TTC549 (cell line): ENCODE data around the gene EREG.

Source experiments
- FAIRE-seq: peaks from 2 replicates; lab custom pipeline; 2012; peaks lifted over from hg19 to GRCh38; lab: Jason Lieb, UNC

Gene EREG

DNA sequence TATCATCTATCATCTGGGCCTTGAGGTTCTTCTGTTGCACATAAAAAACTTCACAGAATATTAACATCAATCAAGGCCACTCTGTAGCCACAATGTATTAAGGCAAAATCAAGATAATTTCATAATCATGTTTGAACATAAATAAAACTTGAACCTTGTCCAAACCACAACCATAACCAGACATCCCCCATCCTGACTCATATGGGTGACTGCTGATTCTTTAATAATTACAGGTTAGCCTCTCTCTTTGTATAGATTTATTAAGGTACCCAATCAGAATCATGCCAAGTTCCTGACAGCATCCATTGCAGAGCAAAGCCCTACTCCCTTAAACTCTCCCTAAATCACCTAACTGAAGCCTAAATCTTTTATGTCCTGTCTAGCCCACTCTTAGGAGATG lies 63.3 kb downstream of the EREG start:
- FAIRE-seq, result no peak

DNA sequence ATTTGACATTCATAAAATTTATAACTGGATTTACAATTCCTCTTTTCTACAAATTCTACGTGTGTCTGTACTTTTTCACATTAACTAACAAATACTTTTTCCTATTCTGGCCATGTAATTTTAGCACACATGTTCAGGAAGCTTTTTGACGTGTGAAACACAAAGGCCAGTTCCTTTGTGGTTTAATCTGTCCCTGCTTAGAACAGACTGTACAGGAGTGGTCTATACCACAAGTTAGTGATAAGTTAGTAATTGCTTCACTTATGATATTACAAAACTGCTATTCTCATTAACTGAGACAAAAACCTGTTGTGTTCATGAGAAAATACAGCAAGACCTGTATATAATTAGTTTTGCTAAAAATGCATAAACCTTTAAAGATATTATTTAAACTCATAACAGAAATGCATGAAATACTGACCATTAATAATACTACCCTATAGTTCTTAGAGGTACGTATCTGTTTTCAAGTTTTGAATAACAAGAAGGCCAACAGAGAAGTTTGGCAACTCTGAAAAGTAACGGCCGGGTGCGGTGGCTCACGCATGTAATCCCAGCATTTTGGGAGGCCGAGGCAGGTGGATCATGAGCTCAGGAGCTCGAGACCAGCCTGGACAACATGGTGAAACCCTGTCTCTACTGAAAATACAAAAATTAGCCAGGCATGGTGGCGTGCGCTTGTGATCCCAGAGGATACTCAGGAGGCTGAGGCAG lies 66.3 kb downstream of the EREG start:
- no peak for FAIRE-seq

DNA sequence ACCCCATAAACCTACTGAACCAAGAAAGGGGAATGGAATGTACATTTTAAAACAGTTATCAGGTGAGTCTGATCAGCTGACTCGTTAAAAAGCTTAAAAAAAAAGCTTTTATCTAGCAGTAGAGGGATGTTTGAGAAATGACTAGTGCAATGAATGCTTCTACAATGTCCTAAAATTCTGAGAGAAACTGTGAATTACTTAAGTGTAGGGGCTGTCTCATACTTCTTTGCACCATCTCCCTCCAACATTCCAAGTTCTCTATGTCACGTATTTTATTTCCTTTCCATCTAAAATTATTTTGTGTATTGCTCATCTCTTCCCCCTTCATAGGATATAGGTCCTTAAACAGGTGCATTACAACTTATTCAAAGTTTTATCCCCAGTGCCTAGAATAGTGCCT lies 68.1 kb downstream of the EREG start:
- FAIRE-seq, result no peak

DNA sequence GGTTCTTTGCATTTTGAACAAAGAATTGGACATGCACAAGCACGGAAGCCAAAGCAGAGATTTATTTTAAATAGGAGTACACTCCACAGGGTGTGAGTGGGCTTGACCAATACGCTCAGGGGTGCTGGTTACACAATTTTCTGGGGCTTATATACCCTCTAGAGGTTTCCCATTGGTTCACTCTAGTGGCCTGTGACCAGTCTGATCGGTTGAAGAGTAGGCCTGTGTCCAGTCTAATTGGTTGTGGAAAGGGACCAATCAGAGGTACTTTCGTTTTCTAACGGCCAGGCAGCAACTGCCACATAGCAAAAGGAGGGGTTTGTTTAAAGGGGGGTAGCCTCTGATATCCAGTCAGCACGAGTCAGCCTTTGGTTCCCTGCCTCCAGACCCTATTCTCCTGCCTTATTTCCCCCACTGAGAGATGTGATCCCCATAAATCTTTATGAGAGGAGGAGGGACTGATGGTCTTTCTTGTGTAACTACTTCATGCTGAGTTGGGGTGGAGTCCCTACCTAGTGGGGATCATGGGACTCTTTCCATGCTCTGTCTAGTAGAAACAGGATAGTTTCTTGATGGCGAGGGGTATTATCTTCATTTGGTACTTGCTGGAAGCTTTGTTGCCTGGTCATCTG lies 68.7 kb downstream of the EREG start:
- no peak for FAIRE-seq

DNA sequence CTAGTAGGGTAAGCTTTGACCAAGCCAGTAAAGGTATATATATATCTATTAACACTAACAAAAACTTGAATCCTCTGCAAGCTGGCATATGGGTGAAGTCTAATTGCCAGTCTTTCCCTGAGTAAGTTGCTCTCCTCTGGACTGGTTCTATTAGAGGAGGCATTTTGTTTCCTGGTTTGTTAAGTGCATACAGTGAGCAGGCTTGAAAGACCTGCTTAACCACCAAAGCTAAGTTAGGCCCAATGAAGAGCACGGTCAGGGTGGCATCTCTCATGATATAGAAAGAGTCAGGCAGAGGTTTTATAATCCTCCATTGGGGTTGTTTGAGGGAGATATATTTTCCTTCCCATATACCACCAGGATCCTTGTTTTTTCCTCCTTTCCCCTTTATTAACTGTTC lies 70.4 kb downstream of the EREG start:
- no peak for FAIRE-seq

DNA sequence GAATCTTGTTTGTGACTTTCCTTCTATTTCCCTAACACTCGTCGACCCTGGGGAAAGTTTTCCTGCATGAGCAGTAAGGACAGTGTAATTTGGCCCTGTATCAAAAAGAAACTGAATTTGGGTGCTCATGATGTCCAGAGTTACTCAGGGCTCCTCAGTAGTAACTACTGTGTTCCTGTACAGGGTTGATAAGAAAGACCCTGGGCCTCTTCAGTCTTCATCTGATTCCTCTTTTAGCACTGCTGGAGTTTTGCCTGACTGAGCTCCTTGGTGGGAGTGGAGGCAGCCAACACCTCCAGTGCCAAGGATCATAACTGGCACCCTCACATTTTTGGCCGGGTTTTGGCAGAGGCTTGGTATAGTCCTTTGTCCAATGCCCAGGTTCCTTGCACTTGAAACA lies 72.9 kb downstream of the EREG start:
- no peak for FAIRE-seq
